Kidney (tissue), 14 donors: Measurements from ENCODE around the gene KPTN. TPM values are rescaled to one million over a fixed set of nuclear protein-coding genes. Genes with fewer than 3 reads are reported as not detected.
A peak's percentile ranks its signal among the peaks of the same experiment; 100 is the strongest.
"Not testable (repeated sequence)": the region's sequence is repeated elsewhere in the genome, so short reads cannot be mapped to it uniquely, and the experiment has no call there.

Experiments used
- DNase-seq, 5 donors: peaks; one replicate each; pipeline ENCODE4 v3.0.0-alpha.2; 2013 to 2020
- FAIRE-seq: peaks from 2 replicates; lab custom pipeline; 2012; peaks lifted over from hg19 to GRCh38; lab: Jason Lieb, UNC
- H3K27ac ChIP-seq, 2 donors: one replicate each; pipeline ENCODE4 v1.7.0; 2013; ENCODE audit warnings: low read depth in 2 of 2, low read length in 2 of 2, inconsistent platforms in 1 of 2
- H3K27me3 ChIP-seq: one replicate; pipeline ENCODE4 v1.7.1; 2013; ENCODE audit warnings: low read length, inconsistent platforms; ENCODE audit not compliant: control insufficient read depth, insufficient read depth
- H3K36me3 ChIP-seq, 3 donors: one replicate each; pipeline versions ENCODE4 v1.7.0 to v1.7.1; 2013; ENCODE audit warnings: low read length in 3 of 3, control low read depth in 1 of 3, inconsistent platforms in 1 of 3; ENCODE audit not compliant: insufficient read depth in 3 of 3, control insufficient read depth in 2 of 3
- H3K4me1 ChIP-seq, 3 donors: one replicate each; pipeline versions ENCODE4 v1.7.0 to v1.7.1; 2013; ENCODE audit warnings: low read length in 3 of 3, inconsistent platforms in 1 of 3, low read depth in 1 of 3; ENCODE audit not compliant: control insufficient read depth in 2 of 3, insufficient read depth in 2 of 3
- H3K4me3 ChIP-seq, 3 donors: one replicate each; pipeline versions ENCODE4 v1.7.0 to v1.8.1; 2013; ENCODE audit warnings: low read length in 3 of 3, control low read depth in 1 of 3, inconsistent platforms in 1 of 3
- H3K9ac ChIP-seq, 3 donors: one replicate each; pipeline versions ENCODE4 v1.7.0 to v1.7.1; 2013; ENCODE audit warnings: low read length in 3 of 3, control low read depth in 1 of 3, inconsistent platforms in 1 of 3
- H3K9me3 ChIP-seq, 3 donors: one replicate each; pipeline versions ENCODE4 v1.7.0 to v1.7.1; 2013; ENCODE audit warnings: low read length in 3 of 3, control low read depth in 1 of 3, inconsistent platforms in 1 of 3; ENCODE audit not compliant: control insufficient read depth in 2 of 3, insufficient read depth in 1 of 3
- CTCF ChIP-seq: IDR thresholded peaks from 3 replicates; pipeline ENCODE4 v1.5.1; 2012; ENCODE audit warnings: mild to moderate bottlenecking, moderate library complexity, borderline replicate concordance; ENCODE audit not compliant: insufficient read depth; ENCODE audit errors: extremely low read depth
- intact Hi-C: fragments of 100-400 bp; cut with DNase I; formaldehyde crosslinking; loops from one replicate; pipeline ENCODE4 v1.11.1; 2022
- polyA plus RNA-seq: library from polyadenylated mRNA; stranded (reverse); fragments of 350-450 nt; fragmentation: Illumina TruSeq; extraction: RNeasy Lipid Tissue Mini Kit (QIAGEN cat#74804); gene quantifications from one replicate; pipeline ENCODE4 v1.2.3, GENCODE V29; 2014; ENCODE audit warnings: low read depth, low replicate concordance; ENCODE audit not compliant: insufficient read depth
- total RNA-seq: library from RNA; stranded (reverse); fragmentation: NEBNext Ultra II Directional; extraction: Animal tissue kit (Norgen Biotek cat#: 25700); gene quantifications from one replicate; pipeline ENCODE4 v1.2.1, GENCODE V29; 2021
- donor health status: control.
- donor health status: control.
- donor health status: control.
- donor health status: control.
- donor health status: control.
- donor health status: DM: yes; HTN: yes; CAD: no.
- donor health status: Normal renal cell carcinoma (clear cell type).

The KPTN gene
- total and polyA plus RNA-seq, 2 donors from 2014 or later, result 7.4 to 25.5 TPM

- Histone ChIP-seq H3K4me1 (peaks cover 0 to 4% (median 4%) of the 10 kb centered on the region in 3 donors), H3K4me3 (no peak overlapping the region), H3K27me3 (no peaks in the 10 kb centered on the region), H3K27ac (no peak overlapping the region), H3K9me3 (no peaks in the 10 kb centered on the region), H3K36me3 (peaks cover 5 to 22% (median 16%) of the 10 kb centered on the region in 3 donors), H3K9ac (no peak overlapping the region)
- DNase-seq (peak in 1 of 5 donors; percentile 63), FAIRE-seq (no peak)
- intact Hi-C loops, result no loop called here
- TF ChIP-seq CTCF, result no peak
Measured at GRCh38 chr19:47487551-47488515, 3.8 kb upstream of the KPTN start.

GRCh38 chr19:47486900-47487299 is 2.9 kb upstream of the KPTN start:
- H3K9ac ChIP-seq, result no peak overlapping the region
- H3K9me3 ChIP-seq, result no peaks in the 10 kb centered on the region
- DNase-seq, result no peak
- H3K27ac ChIP-seq, result no peak overlapping the region
- FAIRE-seq, result no peak
- peaks cover 5 to 20% (median 15%) of the 10 kb centered on the region in 3 donors for H3K36me3 ChIP-seq
- no peak for TF ChIP-seq CTCF
- no peaks in the 10 kb centered on the region for H3K27me3 ChIP-seq
- peaks cover 0 to 4% (median 4%) of the 10 kb centered on the region in 3 donors for H3K4me1 ChIP-seq
- intact Hi-C loops, result no loop called here
- no peak overlapping the region for H3K4me3 ChIP-seq

GRCh38 chr19:47486220-47486619 is 2.2 kb upstream of the KPTN start:
- intact Hi-C loops, FAIRE-seq: not testable (repeated sequence)
- H3K36me3 ChIP-seq, result peaks cover 5 to 20% (median 9%) of the 10 kb centered on the region in 3 donors

GRCh38 chr19:47485210-47485609 is 1.2 kb upstream of the KPTN start:
- no peak for DNase-seq
- Histone ChIP-seq H3K36me3 (peaks cover 4 to 18% (median 9%) of the 10 kb centered on the region in 3 donors), H3K4me3 (peak overlapping the region in 1 of 3 donors; percentile 86), H3K4me1 (peaks cover 0 to 4% (median 4%) of the 10 kb centered on the region in 3 donors), H3K27ac (peak overlapping the region in 1 of 2 donors; percentile 92), H3K27me3 (no peaks in the 10 kb centered on the region), H3K9me3 (no peaks in the 10 kb centered on the region), H3K9ac (peak overlapping the region in 1 of 3 donors; percentile 29)
- no peak for TF ChIP-seq CTCF
- intact Hi-C loops, result no loop called here
- FAIRE-seq, result no peak

More at GRCh38 chr19:47486220-47486619, 2.2 kb upstream of the KPTN start:
- not testable (repeated sequence) for H3K4me1 ChIP-seq, H3K4me3 ChIP-seq, H3K27me3 ChIP-seq, H3K9ac ChIP-seq, H3K9me3 ChIP-seq, DNase-seq, H3K27ac ChIP-seq
